SK-N-SH (cell line): Measurements from ENCODE around the gene ARL4D.

Experiments
- CTCF ChIP-seq: fragments of 200-600 bp; sonication (generic); IDR thresholded peaks from 2 replicates; pipeline ENCODE4 v1.6.1; 2017; ENCODE audit warnings: antibody characterized with exemption, mild to moderate bottlenecking, moderate library complexity
- EP300 ChIP-seq, 2 experiments: IDR thresholded peaks; 2 replicates each; pipeline versions ENCODE4 v1.4.0 to v1.6.1; 2012; ENCODE audit warnings: borderline replicate concordance in 1 of 2, low read depth in 1 of 2, low read length in 1 of 2
- EZH2phosphoT487 ChIP-seq: fragments of 200-600 bp; sonication (generic); IDR thresholded peaks from 2 replicates; pipeline ENCODE4 v1.6.1; 2017; ENCODE audit warnings: low read depth, mixed run types, mild to moderate bottlenecking, antibody characterized with exemption, moderate library complexity, borderline replicate concordance
- GABPA ChIP-seq: IDR thresholded peaks from 2 replicates; pipeline ENCODE4 v1.4.0; 2012; ENCODE audit warnings: low read depth, mild to moderate bottlenecking
- MXI1 ChIP-seq: IDR thresholded peaks from 2 replicates; pipeline ENCODE4 v1.6.1; 2012; ENCODE audit warnings: mild to moderate bottlenecking, low read depth, low read length, improper control_type of control experiment
- RFX5 ChIP-seq: IDR thresholded peaks from 2 replicates; pipeline ENCODE4 v1.6.1; 2012; ENCODE audit warnings: mild to moderate bottlenecking, improper control_type of control experiment, low read length
- ZBTB33 ChIP-seq: IDR thresholded peaks from 2 replicates; pipeline ENCODE4 v1.4.0; 2012; ENCODE audit warnings: low read depth, borderline replicate concordance

GRCh38 chr17:43411749-43412148 is 13.0 kb downstream of the ARL4D start:
- TF ChIP-seq MXI1 = no peak
- TF ChIP-seq CTCF = no peak
- TF ChIP-seq EP300 (IDR thresholded peaks at IDR 0.05; ENCODE audit: borderline replicate concordance in 1 of 2, low read depth in 1 of 2, low read length in 1 of 2) = no peak
- TF ChIP-seq GABPA = no peak
- no peak for TF ChIP-seq RFX5
- TF ChIP-seq ZBTB33 = no peak
- TF ChIP-seq EZH2phosphoT487 = no peak
